ENCODE data around the gene SH2D3C.

DNA sequence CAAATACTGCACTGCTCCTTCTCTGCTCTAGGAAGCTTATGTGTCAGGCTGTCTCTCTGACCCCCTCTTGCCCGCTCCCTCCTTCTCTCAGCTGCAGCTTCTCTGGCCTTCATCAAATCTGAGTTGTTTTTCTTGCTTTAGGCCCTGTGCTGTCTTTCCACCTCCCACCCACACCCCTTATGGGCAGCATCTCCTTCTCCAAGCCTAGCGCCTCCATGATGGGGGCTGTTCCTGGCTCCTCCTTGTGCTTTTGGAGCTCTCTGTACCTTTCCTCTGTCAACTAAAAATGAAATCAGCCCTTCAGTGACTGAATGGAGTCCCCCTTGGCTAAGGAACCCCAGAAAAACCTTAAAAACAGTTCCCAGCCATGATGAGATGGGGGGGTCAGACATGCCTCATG, 78.3 kb downstream of the SH2D3C start:
- no peak for TF ChIP-seq EZH2phosphoT487 (IDR thresholded peaks at IDR 0.05; ENCODE audit: low read length)
- TF ChIP-seq, protein P1, sequence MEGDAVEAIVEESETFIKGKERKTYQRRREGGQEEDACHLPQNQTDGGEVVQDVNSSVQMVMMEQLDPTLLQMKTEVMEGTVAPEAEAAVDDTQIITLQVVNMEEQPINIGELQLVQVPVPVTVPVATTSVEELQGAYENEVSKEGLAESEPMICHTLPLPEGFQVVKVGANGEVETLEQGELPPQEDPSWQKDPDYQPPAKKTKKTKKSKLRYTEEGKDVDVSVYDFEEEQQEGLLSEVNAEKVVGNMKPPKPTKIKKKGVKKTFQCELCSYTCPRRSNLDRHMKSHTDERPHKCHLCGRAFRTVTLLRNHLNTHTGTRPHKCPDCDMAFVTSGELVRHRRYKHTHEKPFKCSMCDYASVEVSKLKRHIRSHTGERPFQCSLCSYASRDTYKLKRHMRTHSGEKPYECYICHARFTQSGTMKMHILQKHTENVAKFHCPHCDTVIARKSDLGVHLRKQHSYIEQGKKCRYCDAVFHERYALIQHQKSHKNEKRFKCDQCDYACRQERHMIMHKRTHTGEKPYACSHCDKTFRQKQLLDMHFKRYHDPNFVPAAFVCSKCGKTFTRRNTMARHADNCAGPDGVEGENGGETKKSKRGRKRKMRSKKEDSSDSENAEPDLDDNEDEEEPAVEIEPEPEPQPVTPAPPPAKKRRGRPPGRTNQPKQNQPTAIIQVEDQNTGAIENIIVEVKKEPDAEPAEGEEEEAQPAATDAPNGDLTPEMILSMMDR (IDR thresholded peaks at IDR 0.05; ENCODE audit: low read length): no peak
